Activated naive CD4-positive, alpha-beta T cell treated with anti-CD3 and anti-CD28 coated beads for 36 hours (primary cell): ENCODE results near the gene TAOK3. TPM values are rescaled to one million over a fixed set of nuclear protein-coding genes. Genes with fewer than 3 reads are reported as not detected.

Experiments
- CTCF ChIA-PET: fragments of 350-600 bp; sonication (Branson Sonifier 250); formaldehyde crosslinking; loops from one replicate; lab custom pipeline; 2021; ENCODE audit warnings: antibody characterized with exemption; lab: Charles Lee
- DNase-seq: peaks from one replicate; pipeline ENCODE4 v3.0.0-alpha.2; 2020
- H3K27ac Mint-ChIP-seq: one replicate; pipeline ENCODE4 v1.8.0; 2021; ENCODE audit warnings: mild to moderate bottlenecking, mixed read lengths
- H3K27me3 Mint-ChIP-seq: one replicate; pipeline ENCODE4 v1.8.0; 2021; ENCODE audit warnings: low read depth, mixed read lengths
- H3K36me3 Mint-ChIP-seq: one replicate; pipeline ENCODE4 v1.8.0; 2021; ENCODE audit warnings: low read depth, mixed read lengths
- H3K4me1 Mint-ChIP-seq: one replicate; pipeline ENCODE4 v1.8.0; 2021; ENCODE audit warnings: low read depth, mixed read lengths
- H3K4me3 Mint-ChIP-seq: one replicate; pipeline ENCODE4 v1.8.0; 2021; ENCODE audit warnings: mild to moderate bottlenecking, moderate library complexity, mixed read lengths
- H3K9me3 Mint-ChIP-seq: one replicate; pipeline ENCODE4 v1.8.0; 2021; ENCODE audit warnings: mixed read lengths
- intact Hi-C: fragments of 100-400 bp; cut with micrococcal nuclease; formaldehyde crosslinking; loops from one replicate; pipeline ENCODE4 v1.15.1; 2023
- total RNA-seq, 2 experiments: library from RNA; stranded (reverse); gene quantifications; one replicate each; pipeline ENCODE4 v1.2.3, GENCODE V29; 2021

TAOK3 gene
- total RNA-seq, 2 experiments from 2014 or later: 49.1 to 49.2 TPM

DNA sequence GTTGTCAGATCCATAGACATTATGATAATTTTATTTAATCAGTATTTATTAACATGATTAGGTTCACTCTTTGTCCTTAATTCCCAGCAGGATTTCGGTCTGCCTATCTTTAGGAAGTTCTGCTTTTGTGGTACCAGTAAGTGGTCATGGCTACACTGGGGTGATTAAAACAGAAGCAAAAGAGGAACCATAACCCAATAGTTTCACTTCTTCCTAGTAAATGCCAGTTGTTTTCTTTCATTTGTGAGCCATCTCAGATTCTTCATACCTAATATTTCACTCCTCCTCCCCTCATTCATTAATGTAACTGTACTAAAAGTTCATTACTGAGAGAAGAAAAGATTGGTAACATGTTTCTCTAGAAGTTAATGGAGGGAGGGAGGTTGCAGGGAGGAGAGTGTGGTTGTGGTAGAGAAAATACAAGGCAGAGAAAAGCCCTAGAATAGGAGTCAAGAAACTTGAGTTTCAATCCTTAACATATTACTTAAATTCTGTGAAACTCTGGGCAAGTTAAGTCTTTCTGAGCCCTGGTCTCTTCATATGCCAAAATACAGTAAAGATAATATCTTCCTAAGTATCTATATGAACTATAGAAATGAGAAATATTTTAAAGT lies 135.5 kb downstream of the TAOK3 start:
- H3K4me1 Mint-ChIP-seq: peaks cover 2% of the 10 kb centered on the region
- no peak overlapping the region for H3K4me3 Mint-ChIP-seq
- H3K27me3 Mint-ChIP-seq: no peaks in the 10 kb centered on the region
- no peaks in the 10 kb centered on the region for H3K9me3 Mint-ChIP-seq
- peaks cover 32% of the 10 kb centered on the region for H3K36me3 Mint-ChIP-seq
- H3K27ac Mint-ChIP-seq: no peak overlapping the region
- CTCF ChIA-PET: interaction anchor here (0.6 kb wide), 2 partner anchors 57 to 170 kb away, joined by 3 to 4 read pairs; no protein-coding TSS in a partner anchor
- intact Hi-C loops: no loop called here
- no peak for DNase-seq

DNA sequence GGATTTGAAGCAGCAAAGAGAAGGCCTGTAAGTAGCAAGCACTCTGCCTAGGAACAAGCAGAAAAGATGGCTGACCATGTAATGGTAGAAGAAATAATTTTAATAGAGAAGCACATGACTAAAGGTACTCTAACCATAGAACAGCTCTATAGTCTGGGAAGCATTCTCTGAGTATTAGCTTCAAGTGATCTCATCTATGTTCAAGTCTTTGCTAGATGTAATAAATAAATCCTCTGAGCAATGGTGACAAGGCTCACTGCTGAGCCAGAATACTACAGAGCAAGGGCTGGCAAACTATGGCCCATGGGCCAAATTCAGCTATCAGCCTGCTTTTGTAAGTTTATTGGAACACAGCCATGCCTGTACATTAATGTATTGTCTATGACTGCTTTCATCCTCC lies 152.0 kb downstream of the TAOK3 start:
- no peak overlapping the region for H3K4me3 Mint-ChIP-seq
- intact Hi-C loops: no loop called here

DNA sequence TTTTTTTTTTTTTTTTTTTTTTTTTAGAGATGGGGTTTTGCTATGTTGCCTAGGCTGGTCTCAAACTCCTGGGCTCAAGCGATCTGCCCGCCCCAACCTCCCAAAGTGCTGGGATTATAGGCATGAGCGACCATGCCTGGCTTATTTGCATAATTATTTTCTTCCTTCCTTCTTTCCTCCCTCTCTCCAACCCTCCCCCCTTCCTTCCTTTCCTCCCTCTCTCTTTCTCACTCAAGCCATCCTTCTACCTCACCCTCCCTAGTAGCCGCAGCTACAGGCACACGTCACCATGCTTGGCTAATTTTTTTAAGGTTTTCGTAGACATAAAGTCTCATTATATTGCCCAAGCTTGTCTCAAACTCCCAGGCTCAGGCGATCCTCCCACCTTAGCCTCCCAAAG lies 152.9 kb downstream of the TAOK3 start:
- CTCF ChIA-PET: interaction anchor here (0.6 to 0.7 kb wide), 2 partner anchors 34 to 70 kb away, joined by 3 to 5 read pairs; no protein-coding TSS in a partner anchor
- H3K27ac Mint-ChIP-seq: no peak overlapping the region
- DNase-seq: no peak
- no peak overlapping the region for H3K4me3 Mint-ChIP-seq
- intact Hi-C loops: no loop called here
- no peaks in the 10 kb centered on the region for H3K27me3 Mint-ChIP-seq
- H3K4me1 Mint-ChIP-seq: no peaks in the 10 kb centered on the region
- no peaks in the 10 kb centered on the region for H3K9me3 Mint-ChIP-seq
- peaks cover 8% of the 10 kb centered on the region for H3K36me3 Mint-ChIP-seq

More for the DNA sequence above, 152.0 kb downstream of the TAOK3 start:
- CTCF ChIA-PET: no interaction called here
- H3K9me3 Mint-ChIP-seq: no peaks in the 10 kb centered on the region
- H3K4me1 Mint-ChIP-seq: no peaks in the 10 kb centered on the region
- peaks cover 9% of the 10 kb centered on the region for H3K36me3 Mint-ChIP-seq
- DNase-seq: no peak
- H3K27me3 Mint-ChIP-seq: no peaks in the 10 kb centered on the region
- no peak overlapping the region for H3K27ac Mint-ChIP-seq

DNA sequence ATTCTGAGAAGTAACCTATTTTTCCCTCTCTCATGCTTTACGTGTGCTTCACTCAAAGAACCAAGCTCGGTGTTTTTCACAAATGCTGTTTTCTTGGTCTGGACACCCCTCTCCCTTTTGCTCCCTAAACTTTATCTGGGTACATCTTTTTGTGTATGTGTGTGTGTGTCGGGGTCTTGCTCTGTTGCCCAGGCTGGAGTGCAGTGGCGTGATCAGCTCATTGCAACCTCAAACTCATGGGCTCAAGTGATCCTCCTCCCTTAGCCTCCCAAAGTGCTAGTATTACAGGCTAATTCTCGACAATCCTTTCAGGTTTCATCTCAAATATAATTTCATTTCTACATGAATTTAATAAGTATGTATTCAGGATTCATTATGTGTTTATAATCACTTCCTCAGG lies 153.6 kb downstream of the TAOK3 start:
- H3K4me1 Mint-ChIP-seq: no peaks in the 10 kb centered on the region
- no peak for DNase-seq
- H3K4me3 Mint-ChIP-seq: no peak overlapping the region
- CTCF ChIA-PET: interaction anchor here (0.6 to 0.7 kb wide), 3 partner anchors 33 to 124 kb away, joined by 3 to 5 read pairs (median 4); no protein-coding TSS in a partner anchor
- H3K9me3 Mint-ChIP-seq: no peaks in the 10 kb centered on the region
- no peaks in the 10 kb centered on the region for H3K27me3 Mint-ChIP-seq
- H3K27ac Mint-ChIP-seq: no peak overlapping the region
- H3K36me3 Mint-ChIP-seq: peaks cover 8% of the 10 kb centered on the region
- intact Hi-C loops: no loop called here

DNA sequence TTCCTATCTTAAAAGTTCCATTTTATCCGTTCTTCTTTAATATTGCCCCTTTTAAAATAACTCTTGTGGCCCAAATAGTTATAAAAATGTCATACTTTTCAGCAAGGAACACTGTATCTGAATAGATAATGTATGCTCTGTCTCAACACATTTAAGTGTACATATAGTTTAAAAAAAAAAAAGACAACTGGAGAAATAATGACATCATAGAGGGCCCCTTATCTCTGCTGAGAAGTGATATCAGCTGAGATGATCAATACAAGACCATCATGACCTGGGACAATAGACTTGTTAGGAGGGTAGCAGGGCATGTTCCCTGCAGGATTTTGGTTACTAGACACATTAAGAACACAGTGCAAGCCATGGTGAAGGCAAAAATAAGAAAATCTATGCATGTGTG lies 159.3 kb downstream of the TAOK3 start:
- Mint-ChIP-seq H3K27ac (no peak overlapping the region), H3K36me3 (peaks cover 9% of the 10 kb centered on the region), H3K27me3 (no peaks in the 10 kb centered on the region), H3K4me1 (no peaks in the 10 kb centered on the region), H3K9me3 (no peaks in the 10 kb centered on the region), H3K4me3 (no peak overlapping the region)
- CTCF ChIA-PET: no interaction called here
- DNase-seq: no peak
- intact Hi-C loops: no loop called here

DNA sequence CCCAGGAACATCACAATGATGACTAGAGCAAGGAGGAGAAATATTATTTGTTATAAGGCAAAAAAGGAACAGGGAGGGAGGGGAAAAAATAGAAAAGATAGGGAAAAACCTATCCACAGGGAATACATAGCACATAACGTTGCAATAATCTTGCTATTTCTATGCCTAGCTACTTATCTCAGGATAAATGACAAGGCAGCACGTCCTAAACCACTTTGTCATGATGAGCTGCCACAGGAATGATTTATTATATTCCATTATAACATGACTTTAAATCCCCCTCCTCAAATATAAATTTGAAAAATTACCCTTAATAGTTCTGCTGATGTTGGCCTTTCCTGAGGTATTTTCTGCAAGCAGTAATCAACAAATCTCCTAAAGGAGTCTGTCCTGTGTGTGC lies 160.1 kb downstream of the TAOK3 start:
- H3K36me3 Mint-ChIP-seq: peaks cover 9% of the 10 kb centered on the region
- CTCF ChIA-PET: interaction anchor here (0.8 kb wide), 1 partner anchor 1652 kb away, joined by 4 read pairs; no protein-coding TSS in a partner anchor
- no peak overlapping the region for H3K27ac Mint-ChIP-seq
- DNase-seq: no peak
- no peaks in the 10 kb centered on the region for H3K9me3 Mint-ChIP-seq
- intact Hi-C loops: no loop called here
- H3K27me3 Mint-ChIP-seq: no peaks in the 10 kb centered on the region
- H3K4me3 Mint-ChIP-seq: no peak overlapping the region
- no peaks in the 10 kb centered on the region for H3K4me1 Mint-ChIP-seq

DNA sequence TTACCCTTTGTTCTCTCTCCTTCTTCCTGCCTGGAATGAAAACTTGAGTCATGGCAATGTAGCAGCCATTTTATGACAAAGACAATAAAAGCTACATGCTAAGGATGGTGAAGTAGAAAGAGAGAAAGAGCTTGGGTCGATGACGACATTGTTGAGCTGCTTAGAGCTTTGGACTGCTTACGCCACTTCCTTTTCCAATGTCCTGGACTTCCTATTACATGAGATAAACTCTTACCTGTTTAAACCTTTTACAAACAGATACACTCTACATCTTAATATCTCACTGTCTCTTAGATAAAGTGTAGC lies 166.6 kb downstream of the TAOK3 start:
- no peaks in the 10 kb centered on the region for H3K27me3 Mint-ChIP-seq
- DNase-seq: no peak
- no peak overlapping the region for H3K27ac Mint-ChIP-seq
- peaks cover 2% of the 10 kb centered on the region for H3K4me1 Mint-ChIP-seq
- H3K9me3 Mint-ChIP-seq: no peaks in the 10 kb centered on the region
- H3K36me3 Mint-ChIP-seq: peaks cover 5% of the 10 kb centered on the region
- CTCF ChIA-PET: interaction anchor here (0.6 to 1.0 kb wide), 2 partner anchors 8 to 144 kb away, joined by 3 to 4 read pairs; no protein-coding TSS in a partner anchor
- intact Hi-C loops: no loop called here
- no peak overlapping the region for H3K4me3 Mint-ChIP-seq

DNA sequence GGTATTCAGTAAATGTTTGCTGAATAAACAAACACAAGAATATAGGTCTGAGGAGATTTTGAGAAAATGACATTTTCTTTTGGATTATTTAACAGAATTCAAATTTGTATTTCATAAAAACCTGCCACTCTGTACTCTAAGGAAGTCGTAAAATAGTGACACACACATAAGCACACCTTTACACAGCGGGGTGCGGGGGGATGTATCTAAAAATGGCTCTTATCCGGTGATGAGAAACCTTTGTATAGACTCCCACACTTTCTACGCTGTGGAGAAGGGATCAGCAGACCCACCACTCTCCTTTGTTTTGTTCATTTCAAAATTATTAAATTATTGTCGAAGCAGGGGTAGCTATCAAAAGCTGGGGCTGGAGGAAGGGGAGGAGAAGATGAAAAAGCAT lies 178.7 kb downstream of the TAOK3 start:
- Mint-ChIP-seq H3K4me3 (no peak overlapping the region), H3K27me3 (no peaks in the 10 kb centered on the region), H3K9me3 (no peaks in the 10 kb centered on the region), H3K4me1 (no peaks in the 10 kb centered on the region), H3K27ac (no peak overlapping the region), H3K36me3 (peaks cover 19% of the 10 kb centered on the region)
- CTCF ChIA-PET: no interaction called here
- intact Hi-C loops: no loop called here
- DNase-seq: no peak

DNA sequence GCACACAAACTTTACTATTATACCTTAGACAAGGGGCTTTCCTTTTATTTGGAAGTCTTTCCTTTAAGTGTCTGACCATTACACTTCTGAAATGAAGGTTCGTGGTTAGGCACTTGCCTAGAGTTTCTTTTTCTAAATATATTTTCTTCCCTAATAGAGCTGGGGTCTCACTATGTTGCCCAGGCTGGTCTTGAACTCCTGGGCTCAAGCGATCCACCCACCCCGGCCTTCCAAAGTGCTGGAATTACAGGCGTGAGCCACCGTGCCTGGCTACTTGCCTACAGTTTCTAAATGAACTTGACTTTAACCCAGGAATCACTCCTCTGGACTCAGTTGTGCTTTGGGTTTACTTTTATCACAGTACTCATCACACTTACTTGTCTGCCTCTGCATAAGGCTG lies 179.2 kb downstream of the TAOK3 start:
- H3K27me3 Mint-ChIP-seq: no peaks in the 10 kb centered on the region
- DNase-seq: no peak
- no peaks in the 10 kb centered on the region for H3K4me1 Mint-ChIP-seq
- H3K9me3 Mint-ChIP-seq: no peaks in the 10 kb centered on the region
- no peak overlapping the region for H3K4me3 Mint-ChIP-seq
- CTCF ChIA-PET: no interaction called here
- H3K36me3 Mint-ChIP-seq: peaks cover 17% of the 10 kb centered on the region
- no peak overlapping the region for H3K27ac Mint-ChIP-seq
- intact Hi-C loops: no loop called here

DNA sequence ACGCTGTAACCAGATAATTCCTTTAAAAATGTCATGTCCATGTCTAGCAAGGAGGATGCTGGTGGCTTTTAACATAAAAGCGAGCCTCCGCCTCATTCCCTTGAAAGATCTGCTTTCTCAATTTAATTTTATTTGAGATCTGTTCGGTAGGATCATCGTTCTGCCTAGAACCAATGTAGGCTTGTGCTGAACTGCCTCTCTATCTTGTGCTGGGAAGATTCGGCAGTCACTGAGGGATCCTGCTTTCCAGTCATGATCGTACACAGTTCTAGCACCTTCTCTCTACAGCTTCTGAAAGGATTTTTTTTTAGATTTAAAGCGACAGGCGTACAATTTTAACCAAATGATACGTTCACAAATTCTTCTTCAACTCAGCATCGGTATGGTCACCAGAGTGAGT lies 182.4 kb downstream of the TAOK3 start:
- H3K9me3 Mint-ChIP-seq: no peaks in the 10 kb centered on the region
- intact Hi-C loops: no loop called here
- peaks cover 10% of the 10 kb centered on the region for H3K4me1 Mint-ChIP-seq
- no peaks in the 10 kb centered on the region for H3K27me3 Mint-ChIP-seq
- no peak for DNase-seq
- H3K4me3 Mint-ChIP-seq: no peak overlapping the region
- peaks cover 5% of the 10 kb centered on the region for H3K36me3 Mint-ChIP-seq
- H3K27ac Mint-ChIP-seq: no peak overlapping the region
- CTCF ChIA-PET: interaction anchor here (0.6 to 1.5 kb wide), 2 partner anchors 69 to 335 kb away, joined by 3 to 10 read pairs; no protein-coding TSS in a partner anchor

DNA sequence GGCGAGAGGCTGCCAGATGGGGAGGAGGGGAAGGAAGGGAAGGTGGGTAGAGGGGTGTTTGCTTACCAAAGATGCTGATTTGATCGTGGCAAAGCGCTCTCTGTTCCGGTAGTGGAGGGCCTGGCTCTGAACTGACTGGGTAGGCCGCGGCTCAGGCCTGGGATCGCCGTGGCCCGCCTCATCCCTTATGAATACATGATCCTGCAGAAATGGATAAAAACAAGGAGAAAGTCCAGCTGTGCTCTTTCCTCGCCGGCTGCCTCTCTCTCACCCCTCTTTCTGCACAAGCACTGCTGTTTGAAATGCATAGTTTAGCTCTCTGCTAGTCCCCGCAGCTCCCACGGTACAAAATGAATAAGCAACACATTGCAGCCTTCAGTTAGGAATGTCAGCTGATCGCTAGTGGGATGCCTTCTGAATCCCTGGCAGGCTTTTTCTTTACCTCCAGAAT lies 182.9 kb downstream of the TAOK3 start:
- CTCF ChIA-PET: interaction anchor here (0.6 to 1.5 kb wide), 2 partner anchors 68 to 335 kb away, joined by 3 to 10 read pairs; no protein-coding TSS in a partner anchor

DNA sequence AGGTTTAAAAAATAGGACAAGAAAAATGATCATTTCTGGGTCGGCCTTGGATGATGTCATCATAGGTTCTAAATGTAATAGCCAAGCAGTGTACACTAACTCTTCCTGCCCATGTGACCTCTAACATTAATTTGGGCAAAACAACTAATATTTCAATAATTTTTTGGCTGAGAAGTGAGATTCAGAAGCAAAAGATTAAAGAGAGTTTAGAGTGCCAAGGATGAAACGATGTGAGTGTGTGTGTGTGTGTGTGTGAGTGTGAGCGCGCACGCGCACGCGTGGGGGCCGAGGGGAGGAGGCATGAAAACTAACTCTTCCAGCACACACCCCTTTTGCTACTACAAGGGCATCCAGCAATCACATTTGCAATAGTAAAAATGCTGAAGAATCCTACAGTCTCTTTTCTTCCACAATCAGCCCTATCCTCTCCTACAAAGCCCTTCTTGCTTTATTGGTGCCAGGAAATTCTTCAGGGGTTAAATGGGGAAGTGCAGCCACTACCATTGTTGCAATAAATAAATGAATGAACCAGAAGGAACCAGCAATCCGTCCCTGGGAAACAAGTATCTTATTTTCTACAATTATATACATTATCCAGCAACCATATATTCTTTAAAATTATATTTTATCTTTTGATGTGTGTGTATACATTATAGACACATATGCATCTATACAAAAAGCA lies 183.9 kb downstream of the TAOK3 start:
- DNase-seq: no peak
- intact Hi-C loops: no loop called here
- Mint-ChIP-seq H3K36me3 (peaks cover under 1% of the 10 kb centered on the region), H3K4me3 (no peak overlapping the region), H3K4me1 (peaks cover 10% of the 10 kb centered on the region), H3K9me3 (no peaks in the 10 kb centered on the region), H3K27me3 (no peaks in the 10 kb centered on the region), H3K27ac (no peak overlapping the region)
- CTCF ChIA-PET: no interaction called here

More for the DNA sequence above, 182.9 kb downstream of the TAOK3 start:
- DNase-seq: no peak
- peaks cover 5% of the 10 kb centered on the region for H3K36me3 Mint-ChIP-seq
- H3K27ac Mint-ChIP-seq: no peak overlapping the region
- H3K4me3 Mint-ChIP-seq: no peak overlapping the region
- no peaks in the 10 kb centered on the region for H3K9me3 Mint-ChIP-seq
- H3K27me3 Mint-ChIP-seq: no peaks in the 10 kb centered on the region
- H3K4me1 Mint-ChIP-seq: peaks cover 10% of the 10 kb centered on the region
- intact Hi-C loops: no loop called here
